Measurements from ENCODE around the gene REC114.

The REC114 gene

GRCh38 chr15:73593304-73594074 is 150.5 kb downstream of the REC114 start:
- Mint-ChIP-seq H3K36me3 (ENCODE audit: low read depth) (peaks cover 30% of the 10 kb centered on the region), H3K4me1 (ENCODE audit: low read depth) (peaks cover 8% of the 10 kb centered on the region), H3K9me3 (no peaks in the 10 kb centered on the region), H3K4me3 (no peak overlapping the region), H3K27ac (no peak overlapping the region), H3K27me3 (no peaks in the 10 kb centered on the region)

- Mint-ChIP-seq H3K27ac (no peak overlapping the region), H3K36me3 (ENCODE audit: low read depth) (peaks cover 24% of the 10 kb centered on the region), H3K4me3 (no peak overlapping the region)
Observed at GRCh38 chr15:73594109-73594508, 151.1 kb downstream of the REC114 start.

GRCh38 chr15:73596174-73596573 is 153.2 kb downstream of the REC114 start:
- Mint-ChIP-seq H3K27me3 (no peaks in the 10 kb centered on the region), H3K27ac (no peak overlapping the region), H3K36me3 (ENCODE audit: low read depth) (peaks cover 13% of the 10 kb centered on the region), H3K9me3 (no peaks in the 10 kb centered on the region), H3K4me1 (ENCODE audit: low read depth) (peaks cover 8% of the 10 kb centered on the region), H3K4me3 (no peak overlapping the region)

More at GRCh38 chr15:73594109-73594508, 151.1 kb downstream of the REC114 start:
- H3K9me3 Mint-ChIP-seq = no peaks in the 10 kb centered on the region
- peaks cover 8% of the 10 kb centered on the region for H3K4me1 Mint-ChIP-seq (ENCODE audit: low read depth)
- H3K27me3 Mint-ChIP-seq = no peaks in the 10 kb centered on the region

- no peak overlapping the region for H3K27ac Mint-ChIP-seq
- H3K36me3 Mint-ChIP-seq (ENCODE audit: low read depth) = peaks cover 7% of the 10 kb centered on the region
- no peaks in the 10 kb centered on the region for H3K27me3 Mint-ChIP-seq
- H3K4me1 Mint-ChIP-seq (ENCODE audit: low read depth) = peaks cover 8% of the 10 kb centered on the region
- no peak overlapping the region for H3K4me3 Mint-ChIP-seq
- no peaks in the 10 kb centered on the region for H3K9me3 Mint-ChIP-seq
Observed at GRCh38 chr15:73597036-73597638, 154.2 kb downstream of the REC114 start.

GRCh38 chr15:73598530-73599160 is 155.7 kb downstream of the REC114 start:
- Mint-ChIP-seq H3K27me3 (no peaks in the 10 kb centered on the region), H3K9me3 (no peaks in the 10 kb centered on the region), H3K36me3 (ENCODE audit: low read depth) (peaks cover 7% of the 10 kb centered on the region), H3K4me3 (no peak overlapping the region), H3K27ac (no peak overlapping the region), H3K4me1 (ENCODE audit: low read depth) (peaks cover 8% of the 10 kb centered on the region)

- Mint-ChIP-seq H3K27me3 (no peaks in the 10 kb centered on the region), H3K9me3 (no peaks in the 10 kb centered on the region)
Observed at GRCh38 chr15:73599934-73600333, 157.0 kb downstream of the REC114 start.

GRCh38 chr15:73600413-73601335 is 157.7 kb downstream of the REC114 start:
- Mint-ChIP-seq H3K4me1 (ENCODE audit: low read depth) (peaks cover 6% of the 10 kb centered on the region), H3K9me3 (no peaks in the 10 kb centered on the region), H3K4me3 (no peak overlapping the region), H3K27ac (no peak overlapping the region), H3K27me3 (no peaks in the 10 kb centered on the region), H3K36me3 (ENCODE audit: low read depth) (peaks cover 8% of the 10 kb centered on the region)

More at GRCh38 chr15:73599934-73600333, 157.0 kb downstream of the REC114 start:
- no peak overlapping the region for H3K27ac Mint-ChIP-seq
- H3K4me1 Mint-ChIP-seq (ENCODE audit: low read depth) = peaks cover 8% of the 10 kb centered on the region
- H3K4me3 Mint-ChIP-seq = no peak overlapping the region
- H3K36me3 Mint-ChIP-seq (ENCODE audit: low read depth) = peaks cover 13% of the 10 kb centered on the region

- Mint-ChIP-seq H3K36me3 (ENCODE audit: low read depth) (peaks cover 8% of the 10 kb centered on the region), H3K27me3 (no peaks in the 10 kb centered on the region), H3K27ac (no peak overlapping the region), H3K9me3 (no peaks in the 10 kb centered on the region), H3K4me3 (no peak overlapping the region), H3K4me1 (ENCODE audit: low read depth) (peaks cover 7% of the 10 kb centered on the region)
Observed at GRCh38 chr15:73601451-73602445, 158.8 kb downstream of the REC114 start.

GRCh38 chr15:73602446-73602843 is 159.5 kb downstream of the REC114 start:
- Mint-ChIP-seq H3K27me3 (no peaks in the 10 kb centered on the region), H3K4me3 (no peak overlapping the region), H3K4me1 (ENCODE audit: low read depth) (peaks cover 14% of the 10 kb centered on the region), H3K9me3 (no peaks in the 10 kb centered on the region), H3K36me3 (ENCODE audit: low read depth) (peaks cover 8% of the 10 kb centered on the region), H3K27ac (no peak overlapping the region)

GRCh38 chr15:73602992-73603391 is 160.0 kb downstream of the REC114 start:
- no peak overlapping the region for H3K4me3 Mint-ChIP-seq
- H3K4me1 Mint-ChIP-seq (ENCODE audit: low read depth) = peaks cover 20% of the 10 kb centered on the region
- H3K27me3 Mint-ChIP-seq = no peaks in the 10 kb centered on the region
- H3K36me3 Mint-ChIP-seq (ENCODE audit: low read depth) = peaks cover 8% of the 10 kb centered on the region
- H3K27ac Mint-ChIP-seq = no peak overlapping the region
- H3K9me3 Mint-ChIP-seq = no peaks in the 10 kb centered on the region

- no peak overlapping the region for H3K27ac Mint-ChIP-seq
- no peaks in the 10 kb centered on the region for H3K9me3 Mint-ChIP-seq
- H3K36me3 Mint-ChIP-seq (ENCODE audit: low read depth) = peaks cover 8% of the 10 kb centered on the region
- no peak overlapping the region for H3K4me3 Mint-ChIP-seq
- H3K27me3 Mint-ChIP-seq = no peaks in the 10 kb centered on the region
- H3K4me1 Mint-ChIP-seq (ENCODE audit: low read depth) = peaks cover 35% of the 10 kb centered on the region
Observed at GRCh38 chr15:73604477-73604876, 161.5 kb downstream of the REC114 start.

GRCh38 chr15:73605759-73606436 is 162.9 kb downstream of the REC114 start:
- Mint-ChIP-seq H3K27me3 (no peaks in the 10 kb centered on the region), H3K9me3 (no peaks in the 10 kb centered on the region), H3K4me3 (no peak overlapping the region), H3K4me1 (ENCODE audit: low read depth) (peaks cover 49% of the 10 kb centered on the region), H3K36me3 (ENCODE audit: low read depth) (peaks cover 8% of the 10 kb centered on the region), H3K27ac (no peak overlapping the region)

GRCh38 chr15:73607405-73607804 is 164.4 kb downstream of the REC114 start:
- H3K36me3 Mint-ChIP-seq (ENCODE audit: low read depth) = peaks cover 8% of the 10 kb centered on the region

More at GRCh38 chr15:73607405-73607804, 164.4 kb downstream of the REC114 start:
- Mint-ChIP-seq H3K9me3 (no peaks in the 10 kb centered on the region), H3K27me3 (no peaks in the 10 kb centered on the region), H3K4me3 (no peak overlapping the region), H3K27ac (no peak overlapping the region), H3K4me1 (ENCODE audit: low read depth) (peaks cover 54% of the 10 kb centered on the region)
